Measurements from ENCODE around the gene MPP3.

The MPP3 gene

DNA sequence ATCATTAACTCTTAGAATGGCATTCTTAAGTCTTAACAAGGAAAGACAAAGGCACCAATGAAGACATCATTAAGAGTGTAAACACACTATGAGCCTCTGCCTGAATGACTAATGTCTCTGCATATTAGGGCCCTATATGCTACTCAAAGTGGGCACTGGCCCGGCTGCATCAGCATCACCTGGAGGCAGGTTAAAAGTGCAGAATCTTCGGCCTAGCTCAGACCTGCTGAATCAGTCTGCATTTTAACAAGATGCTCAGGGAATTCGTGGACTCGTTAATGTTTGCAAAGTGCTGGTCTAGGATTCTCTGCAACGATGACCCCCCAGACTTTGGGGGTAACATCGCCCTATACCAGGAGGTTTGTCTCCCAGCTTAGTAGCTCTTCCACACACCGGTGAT, 6.7 kb downstream of the MPP3 start:
- TF ChIP-seq, protein P1, sequence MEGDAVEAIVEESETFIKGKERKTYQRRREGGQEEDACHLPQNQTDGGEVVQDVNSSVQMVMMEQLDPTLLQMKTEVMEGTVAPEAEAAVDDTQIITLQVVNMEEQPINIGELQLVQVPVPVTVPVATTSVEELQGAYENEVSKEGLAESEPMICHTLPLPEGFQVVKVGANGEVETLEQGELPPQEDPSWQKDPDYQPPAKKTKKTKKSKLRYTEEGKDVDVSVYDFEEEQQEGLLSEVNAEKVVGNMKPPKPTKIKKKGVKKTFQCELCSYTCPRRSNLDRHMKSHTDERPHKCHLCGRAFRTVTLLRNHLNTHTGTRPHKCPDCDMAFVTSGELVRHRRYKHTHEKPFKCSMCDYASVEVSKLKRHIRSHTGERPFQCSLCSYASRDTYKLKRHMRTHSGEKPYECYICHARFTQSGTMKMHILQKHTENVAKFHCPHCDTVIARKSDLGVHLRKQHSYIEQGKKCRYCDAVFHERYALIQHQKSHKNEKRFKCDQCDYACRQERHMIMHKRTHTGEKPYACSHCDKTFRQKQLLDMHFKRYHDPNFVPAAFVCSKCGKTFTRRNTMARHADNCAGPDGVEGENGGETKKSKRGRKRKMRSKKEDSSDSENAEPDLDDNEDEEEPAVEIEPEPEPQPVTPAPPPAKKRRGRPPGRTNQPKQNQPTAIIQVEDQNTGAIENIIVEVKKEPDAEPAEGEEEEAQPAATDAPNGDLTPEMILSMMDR (IDR thresholded peaks at IDR 0.05): no peak
- Histone ChIP-seq H3K4me3 (ENCODE audit: low read depth in 1 of 2, low read length in 1 of 2) (no peak overlapping the region), H3K9me3 (no peaks in the 10 kb centered on the region), H3K27me3 (peaks cover 24% of the 10 kb centered on the region), H3K36me3 (no peaks in the 10 kb centered on the region), H3K4me1 (ENCODE audit: control insufficient read depth in 1 of 2, insufficient read depth in 1 of 2, low read depth in 1 of 2, low read length in 1 of 2) (no peaks in the 10 kb centered on the region), H3K27ac (no peak overlapping the region)

DNA sequence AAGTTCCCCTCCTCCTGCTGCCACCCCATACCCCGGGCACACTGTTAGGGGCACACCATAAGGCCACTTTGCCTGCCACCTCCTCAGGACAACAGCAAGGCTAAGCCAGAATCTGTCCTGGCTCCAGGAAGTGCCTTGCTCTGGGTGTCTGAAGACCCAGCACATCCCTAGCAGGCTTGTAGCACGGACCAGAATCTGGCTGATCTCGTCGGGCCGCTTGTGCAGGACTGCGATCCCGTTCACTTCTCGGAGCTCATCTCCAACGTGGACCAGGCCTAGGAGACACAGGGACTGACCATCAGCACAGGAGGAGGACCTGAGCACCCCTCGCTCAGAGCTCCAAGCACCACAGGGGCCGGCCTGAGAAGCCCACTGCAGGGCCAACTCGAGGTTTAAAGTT, 7.4 kb downstream of the MPP3 start:
- H3K36me3 ChIP-seq: no peaks in the 10 kb centered on the region
- H3K9me3 ChIP-seq: no peaks in the 10 kb centered on the region

GRCh38 chr17:43823350-43824084, 9.4 kb downstream of the MPP3 start:
- Histone ChIP-seq H3K36me3 (no peaks in the 10 kb centered on the region), H3K4me1 (ENCODE audit: control insufficient read depth in 1 of 2, insufficient read depth in 1 of 2, low read depth in 1 of 2, low read length in 1 of 2) (no peaks in the 10 kb centered on the region), H3K4me3 (ENCODE audit: low read depth in 1 of 2, low read length in 1 of 2) (no peak overlapping the region), H3K9me3 (no peaks in the 10 kb centered on the region), H3K27ac (no peak overlapping the region), H3K27me3 (no peaks in the 10 kb centered on the region)
- TF ChIP-seq, protein P1 (IDR thresholded peaks at IDR 0.05): no peak

More for the DNA sequence above, 7.4 kb downstream of the MPP3 start:
- Histone ChIP-seq H3K4me3 (ENCODE audit: low read depth in 1 of 2, low read length in 1 of 2) (no peak overlapping the region), H3K4me1 (ENCODE audit: control insufficient read depth in 1 of 2, insufficient read depth in 1 of 2, low read depth in 1 of 2, low read length in 1 of 2) (no peaks in the 10 kb centered on the region), H3K27me3 (peaks cover 18% of the 10 kb centered on the region), H3K27ac (no peak overlapping the region)
- TF ChIP-seq, protein P1 (IDR thresholded peaks at IDR 0.05): no peak

GRCh38 chr17:43822570-43823190, 10.3 kb downstream of the MPP3 start:
- no peaks in the 10 kb centered on the region for H3K36me3 ChIP-seq
- H3K27me3 ChIP-seq: no peaks in the 10 kb centered on the region
- TF ChIP-seq, protein P1 (IDR thresholded peaks at IDR 0.05): no peak
- no peak overlapping the region for H3K4me3 ChIP-seq (ENCODE audit: low read depth in 1 of 2, low read length in 1 of 2)
- H3K27ac ChIP-seq: no peak overlapping the region
- no peaks in the 10 kb centered on the region for H3K9me3 ChIP-seq
- no peaks in the 10 kb centered on the region for H3K4me1 ChIP-seq (ENCODE audit: control insufficient read depth in 1 of 2, insufficient read depth in 1 of 2, low read depth in 1 of 2, low read length in 1 of 2)

DNA sequence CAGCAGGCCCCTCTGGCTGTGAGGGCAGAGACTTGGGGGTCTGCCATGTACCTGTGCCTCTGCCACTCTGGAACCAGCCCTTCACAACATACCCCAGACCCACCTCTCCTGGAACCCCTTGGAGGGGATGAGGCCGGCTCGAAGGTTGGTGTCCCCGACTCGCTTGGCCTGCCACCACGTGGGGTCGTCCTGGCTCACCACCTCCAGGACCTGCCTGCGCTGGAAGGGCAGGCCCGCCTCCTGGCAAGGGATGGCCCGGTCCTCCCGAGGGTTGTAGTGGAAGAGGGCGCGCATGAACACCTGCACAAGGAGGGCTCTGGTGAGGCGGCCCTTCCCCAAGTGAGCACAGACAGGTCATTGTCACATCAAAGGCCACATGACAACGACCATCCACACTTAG, 12.2 kb downstream of the MPP3 start:
- TF ChIP-seq, protein P1 (IDR thresholded peaks at IDR 0.05): no peak
- no peak overlapping the region for H3K27ac ChIP-seq
- no peaks in the 10 kb centered on the region for H3K4me1 ChIP-seq (ENCODE audit: control insufficient read depth in 1 of 2, insufficient read depth in 1 of 2, low read depth in 1 of 2, low read length in 1 of 2)
- no peaks in the 10 kb centered on the region for H3K27me3 ChIP-seq
- no peak overlapping the region for H3K4me3 ChIP-seq (ENCODE audit: low read depth in 1 of 2, low read length in 1 of 2)
- H3K9me3 ChIP-seq: no peaks in the 10 kb centered on the region
- H3K36me3 ChIP-seq: no peaks in the 10 kb centered on the region
